HG02885 (cell line): Measurements from ENCODE around the gene RABEP2.
"Not testable (repeated sequence)": the region's sequence is repeated elsewhere in the genome, so short reads cannot be mapped to it uniquely, and the experiment has no call there.

Source experiments
- ATAC-seq: cut with Tn5 transposase; IDR thresholded peaks from one replicate; pipeline ENCODE4 v1.9.1; 2021; ENCODE audit warnings: mild to moderate bottlenecking; ENCODE audit not compliant: unreplicated experiment, poor library complexity

Gene RABEP2

DNA sequence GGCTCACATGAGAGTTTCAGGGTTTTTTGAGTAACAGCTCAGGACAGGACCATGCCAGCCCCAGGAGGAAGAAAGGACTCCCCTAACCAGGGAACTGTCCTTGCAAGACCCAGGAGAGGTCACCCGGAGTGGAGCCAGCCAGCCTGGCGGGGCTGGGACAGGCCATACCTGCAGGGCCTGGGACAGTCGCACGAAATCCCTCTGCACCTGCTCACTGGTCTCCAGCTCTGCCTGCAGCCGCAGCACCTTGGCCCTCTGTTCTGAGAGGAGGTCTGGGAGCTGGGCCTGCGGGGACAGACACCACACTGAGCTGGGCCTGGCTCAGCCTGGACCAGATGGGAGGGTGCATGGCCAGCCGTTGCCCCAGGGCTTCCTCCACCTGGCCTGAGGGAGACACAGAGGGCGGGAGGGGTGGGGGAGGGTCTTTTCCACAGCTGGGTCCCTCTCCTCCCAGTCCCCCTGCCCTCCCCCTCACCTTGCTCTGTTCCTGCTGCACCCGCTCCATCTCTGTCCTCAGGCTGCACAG lies 19.7 kb downstream of the RABEP2 start:
- ATAC-seq = no peak

DNA sequence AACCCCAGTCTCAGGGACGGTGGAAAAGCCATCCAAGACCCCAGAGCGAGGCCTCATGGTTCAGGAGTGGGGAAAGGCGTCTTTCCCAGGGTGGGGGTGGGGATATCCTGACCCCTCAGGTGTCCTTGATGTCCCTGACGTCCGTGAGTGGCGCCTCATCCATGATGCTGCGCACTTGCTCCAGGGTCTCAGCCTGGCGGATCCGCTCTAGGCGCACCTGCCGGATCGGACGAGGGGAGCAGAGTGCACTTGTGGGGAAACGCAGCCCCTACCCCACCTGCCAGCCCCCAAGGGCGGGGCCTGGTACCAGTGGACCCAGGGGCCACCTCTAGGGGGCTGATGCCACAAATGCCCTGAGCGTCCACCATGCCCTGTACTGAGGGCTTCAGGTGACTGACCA lies 20.2 kb downstream of the RABEP2 start:
- ATAC-seq = no peak

DNA sequence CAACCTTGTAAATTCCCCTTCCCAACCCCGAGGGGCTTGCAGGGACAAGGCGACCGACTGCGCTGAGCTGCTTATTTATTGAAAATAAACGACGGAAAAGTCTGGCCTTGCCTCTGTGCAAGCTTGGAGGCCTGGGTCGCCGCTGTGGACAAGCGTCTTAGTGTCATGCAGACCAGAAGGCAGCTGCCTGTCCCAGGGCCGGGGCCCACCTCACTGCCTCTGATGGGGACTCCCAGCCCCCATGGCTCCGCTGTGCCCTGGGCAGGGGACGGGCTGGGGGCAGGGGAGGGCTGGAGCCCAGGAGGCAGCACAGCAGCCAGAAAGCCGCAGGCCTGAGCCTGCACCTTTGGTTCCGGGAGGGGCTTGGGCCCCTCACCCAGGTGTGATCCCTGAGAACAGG lies 20.7 kb downstream of the RABEP2 start:
- ATAC-seq = no peak

DNA sequence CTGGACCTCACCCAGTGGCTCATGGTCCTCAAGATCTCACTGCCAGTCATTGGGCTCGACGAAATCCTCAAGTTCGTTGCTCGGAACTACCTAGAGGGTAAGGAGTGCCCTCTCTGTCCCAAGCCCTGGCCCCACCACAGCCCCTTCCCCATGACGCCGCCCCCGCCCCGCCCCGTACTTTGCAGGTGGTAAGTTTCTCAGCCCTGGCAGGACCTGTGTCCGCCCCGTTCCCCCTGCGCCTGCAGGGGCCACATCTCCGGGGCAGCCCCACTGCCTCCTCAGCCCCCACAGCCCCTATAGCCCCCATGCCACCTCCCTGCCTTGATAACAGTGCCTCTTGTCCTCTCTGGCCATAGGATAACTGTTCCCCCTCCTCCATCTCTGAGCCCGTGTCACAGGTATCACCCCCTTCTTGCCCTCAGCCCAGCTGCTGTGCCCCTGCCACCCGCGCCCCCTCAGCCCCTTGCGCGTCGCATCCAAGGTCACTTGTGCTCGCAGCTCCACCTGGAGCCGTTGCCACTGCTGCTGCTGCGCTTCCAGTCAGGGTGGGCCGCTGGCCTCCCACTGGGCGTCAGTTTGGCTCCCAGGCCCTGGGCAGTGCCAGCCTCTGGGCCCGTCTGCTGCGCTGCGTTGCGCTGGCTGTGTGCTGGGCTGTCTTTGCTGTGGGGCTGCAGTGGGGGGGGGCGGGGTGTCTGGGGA lies 21.5 kb downstream of the RABEP2 start:
- no peak for ATAC-seq

DNA sequence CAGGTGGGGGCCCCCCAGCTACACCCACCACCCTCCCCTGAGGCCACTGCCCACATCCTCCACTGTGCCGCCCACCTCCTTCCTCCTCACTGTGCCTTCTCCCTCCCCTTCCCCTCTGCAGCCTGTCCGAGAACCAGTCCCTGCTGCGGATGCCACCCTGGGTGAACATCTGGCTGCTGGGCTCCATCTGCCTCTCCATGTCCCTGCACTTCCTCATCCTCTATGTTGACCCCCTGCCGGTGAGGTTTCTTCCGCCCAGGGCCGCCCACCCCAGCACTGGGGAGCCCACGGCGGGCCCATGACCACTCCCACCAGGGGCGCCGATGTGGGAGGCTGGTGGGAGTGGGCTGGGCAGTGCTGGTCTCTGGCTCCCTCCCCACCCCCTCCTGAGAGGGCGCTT lies 22.1 kb downstream of the RABEP2 start:
- ATAC-seq = no peak

DNA sequence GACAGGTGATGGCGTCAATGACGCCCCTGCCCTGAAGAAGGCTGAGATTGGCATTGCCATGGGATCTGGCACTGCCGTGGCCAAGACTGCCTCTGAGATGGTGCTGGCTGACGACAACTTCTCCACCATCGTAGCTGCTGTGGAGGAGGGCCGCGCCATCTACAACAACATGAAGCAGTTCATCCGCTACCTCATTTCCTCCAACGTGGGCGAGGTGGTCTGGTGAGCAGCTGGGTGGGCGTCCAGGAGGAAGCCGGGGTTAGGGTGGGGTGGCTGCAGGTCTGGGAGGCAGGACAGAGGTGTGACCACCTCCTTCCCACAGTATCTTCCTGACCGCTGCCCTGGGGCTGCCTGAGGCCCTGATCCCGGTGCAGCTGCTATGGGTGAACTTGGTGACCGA lies 23.2 kb downstream of the RABEP2 start:
- no peak for ATAC-seq

DNA sequence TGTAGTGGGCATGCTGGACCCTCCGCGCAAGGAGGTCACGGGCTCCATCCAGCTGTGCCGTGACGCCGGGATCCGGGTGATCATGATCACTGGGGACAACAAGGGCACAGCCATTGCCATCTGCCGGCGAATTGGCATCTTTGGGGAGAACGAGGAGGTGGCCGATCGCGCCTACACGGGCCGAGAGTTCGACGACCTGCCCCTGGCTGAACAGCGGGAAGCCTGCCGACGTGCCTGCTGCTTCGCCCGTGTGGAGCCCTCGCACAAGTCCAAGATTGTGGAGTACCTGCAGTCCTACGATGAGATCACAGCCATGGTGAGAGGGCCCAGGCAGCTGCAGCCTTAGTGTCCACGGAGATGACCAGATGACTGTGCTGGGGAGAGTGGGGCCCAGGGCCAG lies 24.4 kb downstream of the RABEP2 start:
- no peak for ATAC-seq

DNA sequence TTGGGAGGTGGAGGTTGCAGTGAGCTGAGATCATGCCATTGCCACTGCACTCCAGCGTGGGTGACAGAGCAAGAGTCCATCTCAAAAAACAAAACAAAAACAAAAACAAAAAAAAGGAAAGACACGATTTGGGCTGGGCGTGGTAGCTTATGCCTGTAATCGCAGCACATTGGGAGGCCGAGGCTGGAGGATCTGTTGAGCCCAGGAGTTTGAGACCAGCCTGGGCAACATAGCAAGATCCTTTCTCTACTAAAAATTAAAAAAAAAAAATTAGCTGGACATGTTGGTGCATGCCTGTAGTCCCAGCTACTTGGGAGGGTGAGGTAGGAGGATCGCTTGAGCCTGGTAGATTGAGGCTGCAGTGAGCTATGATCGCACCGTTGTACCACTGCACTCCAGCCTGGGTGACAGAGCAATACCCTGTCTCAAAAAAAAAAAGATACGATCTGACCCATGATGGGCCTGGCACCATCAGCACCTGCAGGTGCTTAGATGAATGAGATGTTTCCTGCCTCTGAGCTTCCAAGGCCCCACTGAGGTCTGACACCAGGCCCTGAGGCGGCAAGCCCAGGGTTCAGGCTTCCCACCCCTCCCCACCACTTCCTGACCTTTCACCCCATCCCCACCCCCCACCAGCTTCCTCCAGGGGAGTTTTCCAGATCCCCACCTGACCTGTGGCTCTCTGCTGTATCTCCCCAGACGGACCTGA lies 25.0 kb downstream of the RABEP2 start:
- no peak for ATAC-seq

DNA sequence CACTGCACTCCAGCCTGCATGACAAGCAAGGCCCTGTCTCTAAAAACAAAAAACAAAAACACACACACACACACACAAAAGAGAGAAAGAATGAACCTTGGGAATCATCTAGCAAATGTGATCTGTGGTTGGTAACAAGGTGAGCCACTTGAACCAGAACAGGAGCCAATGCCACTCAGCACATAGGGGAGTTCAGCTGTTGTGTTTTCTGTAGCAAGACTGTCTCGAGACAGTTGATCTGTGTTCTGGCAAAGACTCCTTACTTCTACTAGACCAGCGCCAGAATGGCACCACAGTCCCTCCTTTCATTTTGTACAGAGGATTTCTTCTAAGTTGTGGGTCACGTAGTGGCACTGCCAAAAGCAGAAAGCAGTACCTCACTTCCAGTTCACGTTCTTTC lies 26.1 kb downstream of the RABEP2 start:
- no peak for ATAC-seq

DNA sequence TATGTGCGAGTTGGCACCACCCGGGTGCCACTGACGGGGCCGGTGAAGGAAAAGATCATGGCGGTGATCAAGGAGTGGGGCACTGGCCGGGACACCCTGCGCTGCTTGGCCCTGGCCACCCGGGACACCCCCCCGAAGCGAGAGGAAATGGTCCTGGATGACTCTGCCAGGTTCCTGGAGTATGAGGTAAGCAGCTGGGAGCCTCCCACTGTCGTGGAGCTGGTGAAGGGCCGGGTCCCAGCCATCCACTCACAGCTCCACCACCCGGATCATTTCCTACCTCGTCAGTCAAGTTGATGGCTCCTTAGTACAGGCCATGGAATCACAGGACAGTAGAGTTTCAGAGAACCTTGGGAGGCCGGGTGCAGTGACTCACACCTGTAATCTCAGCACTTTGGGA lies 26.8 kb downstream of the RABEP2 start:
- no peak for ATAC-seq

DNA sequence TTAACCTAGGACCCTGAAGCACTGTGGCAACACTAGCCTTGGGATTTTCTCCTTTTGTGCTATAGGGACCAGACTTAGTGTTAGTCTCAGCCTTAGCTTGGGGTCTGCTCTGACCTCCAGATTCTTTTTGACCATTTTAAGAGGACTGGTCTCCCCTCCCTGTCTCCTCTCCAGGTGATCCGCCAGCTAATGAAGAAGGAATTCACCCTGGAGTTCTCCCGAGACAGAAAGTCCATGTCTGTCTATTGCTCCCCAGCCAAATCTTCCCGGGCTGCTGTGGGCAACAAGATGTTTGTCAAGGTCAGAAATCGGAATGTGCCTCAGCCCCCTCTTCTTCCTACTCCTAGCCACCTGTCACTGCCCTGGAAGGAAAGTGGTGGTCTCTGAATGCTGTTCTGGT lies 27.2 kb downstream of the RABEP2 start:
- no peak for ATAC-seq

DNA sequence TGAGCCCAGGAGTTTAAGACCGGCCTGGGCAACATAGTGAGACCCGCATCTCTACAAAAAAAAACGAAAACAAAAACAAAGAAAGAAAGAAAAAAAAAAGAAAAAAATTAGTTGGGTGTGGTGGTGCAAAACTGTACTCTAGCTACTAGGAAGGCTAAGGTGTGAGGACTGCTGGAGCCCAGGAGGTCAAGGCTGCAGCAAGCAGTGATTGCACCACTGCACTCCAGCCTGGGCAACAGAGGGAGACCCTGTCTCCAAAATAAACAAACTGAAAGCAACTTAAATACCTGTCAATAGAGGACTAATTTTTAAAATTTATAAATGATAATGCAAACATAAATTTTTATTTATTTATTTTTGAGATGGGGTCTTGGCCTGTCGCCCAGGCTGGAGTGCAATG lies 29.4 kb downstream of the RABEP2 start:
- ATAC-seq = no peak

DNA sequence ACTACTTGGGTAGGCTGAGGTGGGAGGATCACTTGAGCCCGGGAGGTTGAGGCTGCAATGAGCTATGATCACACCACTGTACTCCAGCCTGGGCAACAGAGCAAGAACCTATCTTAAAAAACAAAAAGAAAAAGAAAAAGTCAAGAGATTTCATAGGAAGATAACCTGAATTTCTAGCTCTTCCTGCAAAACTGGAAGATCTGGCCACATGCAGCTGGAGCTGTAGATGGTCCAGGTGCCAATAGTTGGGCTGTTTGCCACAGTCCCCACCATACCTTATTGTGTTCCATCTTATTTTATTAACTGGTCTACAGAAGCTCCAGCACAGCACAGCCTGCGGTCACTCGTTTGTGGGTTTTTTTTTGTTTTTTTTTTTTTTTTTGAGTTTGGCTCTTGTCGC lies 31.7 kb downstream of the RABEP2 start:
- no peak for ATAC-seq

DNA sequence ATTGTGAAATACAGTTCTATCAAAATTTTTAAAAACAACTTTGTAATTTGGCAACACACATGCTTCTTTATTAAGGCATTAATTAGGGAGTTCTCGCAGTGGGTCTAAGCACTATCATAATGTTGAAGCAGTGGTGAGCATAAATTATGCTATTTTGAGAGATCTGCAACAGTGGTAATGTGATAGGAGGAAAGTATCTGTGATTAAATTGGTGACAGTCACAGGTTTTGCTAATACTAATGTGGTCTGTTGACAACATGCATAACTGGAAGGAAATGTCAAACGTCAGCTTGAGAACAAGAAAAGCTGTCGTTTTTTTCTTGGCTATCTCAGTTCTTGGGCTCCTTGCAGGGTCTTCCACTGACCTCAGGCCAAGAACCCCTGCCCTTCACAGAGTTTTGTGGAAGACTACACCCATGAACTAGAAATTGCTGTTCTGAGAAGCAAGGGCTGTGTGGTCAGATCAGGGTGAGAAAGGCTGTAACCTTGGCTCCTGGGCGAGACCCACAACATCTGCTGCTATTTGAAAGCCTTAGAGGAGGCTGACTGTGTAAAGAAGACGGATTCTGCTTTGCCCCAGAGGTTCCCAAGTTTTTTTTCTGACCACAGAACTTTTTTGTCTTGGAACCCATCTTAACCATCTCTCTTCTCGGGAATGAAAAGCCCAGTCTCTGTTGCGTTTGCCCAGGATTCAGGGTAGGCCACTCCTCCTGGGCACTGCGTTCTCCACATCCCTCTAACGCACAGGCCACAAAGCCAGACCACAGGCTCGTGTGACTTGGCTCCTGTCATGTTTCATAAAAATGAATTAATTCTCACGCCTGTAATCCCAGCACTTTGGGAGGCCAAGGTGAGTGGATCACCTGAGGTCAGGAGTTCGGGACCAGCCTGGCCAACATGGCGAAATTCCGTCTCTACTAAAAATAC lies 32.8 kb downstream of the RABEP2 start:
- ATAC-seq = no peak

DNA sequence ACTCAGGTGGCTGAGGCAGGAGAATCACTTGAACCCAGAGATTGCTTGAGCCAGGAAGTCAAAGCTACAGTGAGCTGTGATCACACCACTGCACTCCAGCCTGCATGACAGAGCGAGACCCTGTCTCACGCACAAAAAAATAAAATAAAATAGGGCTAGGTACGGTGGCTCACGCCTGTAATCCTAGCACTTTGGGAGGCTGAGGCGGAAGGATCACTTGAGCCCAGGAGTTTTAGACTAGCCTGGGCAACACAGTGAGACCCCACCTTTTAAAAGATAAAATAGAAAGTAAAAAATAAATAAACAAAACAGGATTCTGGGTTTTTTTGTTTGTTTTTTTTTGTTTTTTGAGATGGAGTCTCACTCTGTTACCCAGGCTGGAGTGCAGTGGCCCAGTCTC lies 34.7 kb downstream of the RABEP2 start:
- not testable (repeated sequence) for ATAC-seq

DNA sequence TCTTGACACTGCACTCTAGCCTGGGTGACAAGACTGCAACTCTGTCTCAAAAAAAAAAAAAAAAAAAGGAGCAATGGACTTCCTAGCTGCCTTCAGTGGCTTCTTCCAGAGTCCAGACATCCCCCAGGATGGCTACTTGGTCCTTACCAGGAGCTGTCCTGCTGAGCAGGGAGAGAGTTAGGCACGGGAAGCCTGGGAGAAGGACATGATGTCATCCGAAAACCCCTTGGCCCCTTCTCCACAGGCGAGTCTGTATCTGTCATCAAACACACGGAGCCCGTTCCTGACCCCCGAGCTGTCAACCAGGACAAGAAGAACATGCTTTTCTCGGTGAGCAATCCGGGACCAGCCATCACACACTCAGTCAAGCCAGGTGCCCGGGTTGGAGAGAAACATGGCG lies 38.1 kb downstream of the RABEP2 start:
- no peak for ATAC-seq

DNA sequence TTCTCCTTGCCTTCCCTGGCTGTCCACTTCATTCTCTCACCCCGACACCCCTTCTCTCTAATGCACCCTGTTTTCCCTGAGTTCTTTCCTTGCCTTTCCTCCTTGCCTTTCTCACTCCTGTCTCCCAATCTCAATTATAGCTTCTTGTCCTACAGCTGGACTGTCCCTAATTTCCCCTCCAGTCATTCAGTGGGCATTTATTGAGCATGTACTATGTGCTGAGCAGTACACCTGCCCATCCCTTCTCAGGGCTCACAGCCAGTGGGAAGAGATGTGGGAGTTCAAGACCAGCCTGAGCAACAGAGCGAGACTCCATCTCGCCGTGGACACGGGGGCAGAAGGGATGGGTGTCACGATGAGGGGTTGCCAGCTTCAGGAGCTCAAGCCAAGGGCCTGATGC lies 41.0 kb downstream of the RABEP2 start:
- no peak for ATAC-seq

DNA sequence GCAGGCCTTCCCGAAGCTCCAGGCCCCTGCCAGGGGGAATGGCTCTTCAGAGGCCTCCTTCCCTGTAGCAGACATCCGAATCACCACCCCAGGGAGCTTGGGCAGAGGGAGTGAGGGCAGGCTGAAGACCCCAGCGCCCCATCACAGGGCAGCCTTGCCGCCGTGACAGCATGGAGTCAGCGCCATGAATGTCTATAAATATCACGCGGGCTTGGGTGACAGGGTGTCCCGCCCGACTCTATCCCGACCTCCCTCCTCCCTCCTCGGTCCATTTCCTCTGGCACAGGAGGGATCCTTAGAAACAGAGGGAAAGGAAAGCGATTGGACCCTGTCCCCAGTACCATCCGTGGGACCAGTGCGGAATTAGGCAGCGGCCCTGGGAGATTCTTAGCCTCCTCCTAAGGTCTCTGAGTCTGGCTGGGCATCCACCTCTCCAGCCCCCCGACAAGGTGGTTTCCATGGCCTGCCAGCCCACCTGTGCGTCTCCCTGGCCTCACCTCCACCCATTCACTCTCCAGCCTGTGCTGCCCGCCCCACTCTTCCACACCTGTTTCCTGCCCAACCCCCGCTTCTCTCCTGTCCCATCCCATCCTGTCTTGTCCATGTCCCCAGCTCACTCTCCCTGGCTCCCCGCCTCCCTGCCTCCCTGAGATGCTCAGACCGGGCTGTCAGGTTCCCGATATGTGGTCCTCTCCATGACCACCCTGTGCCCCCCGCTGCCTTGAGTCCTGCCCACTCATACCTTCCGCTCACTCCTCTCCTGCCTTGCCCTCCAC lies 41.6 kb downstream of the RABEP2 start:
- ATAC-seq = no peak

DNA sequence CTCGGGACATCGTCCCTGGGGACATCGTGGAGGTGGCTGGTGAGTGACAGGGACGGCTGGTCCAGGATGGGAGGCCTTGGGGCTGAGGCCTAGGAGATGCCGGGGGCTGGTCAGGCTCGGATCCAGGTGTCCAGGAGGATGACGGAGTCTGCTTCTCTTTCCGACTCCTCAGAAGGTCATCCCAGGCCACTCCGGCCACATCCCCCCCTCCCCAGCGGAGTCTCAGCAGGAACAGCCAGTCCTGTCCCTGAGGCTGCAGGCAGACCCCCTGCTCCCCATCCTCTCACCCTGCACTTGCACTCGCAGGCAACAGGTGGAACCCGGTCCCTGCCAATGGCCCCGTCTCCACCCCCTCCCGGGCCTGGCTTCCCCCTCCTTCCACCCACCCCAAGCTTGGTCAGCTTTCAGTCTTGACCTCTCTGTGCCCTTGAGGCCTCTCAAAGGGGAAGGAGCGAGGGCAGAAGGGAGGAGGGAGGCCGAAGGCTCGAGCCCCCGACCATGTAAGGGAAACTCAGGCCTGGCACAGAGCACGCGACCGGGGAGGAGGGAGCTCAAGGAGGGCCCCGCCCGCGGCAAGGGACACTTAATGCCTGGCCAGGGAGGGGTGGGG lies 42.4 kb downstream of the RABEP2 start:
- no peak for ATAC-seq

DNA sequence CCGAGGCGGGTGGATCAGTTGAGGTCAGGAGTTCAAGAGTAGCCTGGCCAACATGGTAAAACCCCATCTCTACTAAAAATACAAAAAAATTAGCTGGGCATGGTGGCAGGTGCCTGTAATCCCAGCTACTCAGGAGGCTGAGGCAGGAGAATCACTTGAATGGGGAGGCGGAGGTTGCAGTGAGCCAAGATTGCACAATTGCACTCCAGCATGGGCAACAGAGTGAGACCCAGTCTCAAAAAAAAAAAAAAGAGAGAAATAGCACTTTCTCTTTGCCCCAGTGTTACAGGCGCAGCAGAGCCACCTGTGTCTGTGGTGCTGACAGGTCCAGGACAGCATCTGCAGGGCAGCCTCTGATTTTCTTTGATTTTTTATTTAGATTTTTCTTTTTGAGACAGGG lies 43.5 kb downstream of the RABEP2 start:
- ATAC-seq = not testable (repeated sequence)
